Spleen (tissue), 11 donors: ENCODE measurements around the gene USP28. TPM values are rescaled to one million over a fixed set of nuclear protein-coding genes. Genes with fewer than 3 reads are reported as not detected.

Source experiments
- DNase-seq: peaks from one replicate; pipeline ENCODE4 v3.0.0-alpha.2; 2020
- H3K27ac ChIP-seq, 8 donors: fragments of 200-600 bp; sonication (generic) in 7 of 8; 1 replicate in 4 of 8; 2 replicates in 4 of 8; pipeline versions ENCODE4 v1.5.0 to v1.8.0; 2016 to 2021; ENCODE audit warnings: inconsistent platforms in 4 of 8, mild to moderate bottlenecking in 4 of 8, moderate library complexity in 1 of 8
- H3K27me3 ChIP-seq, 7 donors: fragments of 200-600 bp; sonication (generic) in 6 of 7; replicated peaks in 1 of 7; 1 replicate in 4 of 7; 2 replicates in 3 of 7; pipeline versions ENCODE4 v1.5.0 to v1.8.0; 2016 to 2021; ENCODE audit warnings: inconsistent platforms in 3 of 7, mild to moderate bottlenecking in 1 of 7
- H3K36me3 ChIP-seq, 6 donors: fragments of 200-600 bp; sonication (generic) in 5 of 6; 1 replicate in 4 of 6; 2 replicates in 2 of 6; pipeline versions ENCODE4 v1.5.0 to v1.8.0; 2016 to 2021; ENCODE audit warnings: inconsistent platforms in 2 of 6
- H3K4me1 ChIP-seq, 6 donors: fragments of 200-600 bp; sonication (generic) in 5 of 6; 1 replicate in 3 of 6; 2 replicates in 3 of 6; pipeline versions ENCODE4 v1.5.0 to v1.8.0; 2016 to 2021; ENCODE audit warnings: inconsistent platforms in 3 of 6
- H3K4me3 ChIP-seq, 8 donors: fragments of 200-600 bp; sonication (generic) in 7 of 8; 1 replicate in 4 of 8; 2 replicates in 4 of 8; pipeline versions ENCODE4 v1.5.0 to v1.8.0; 2016 to 2021; ENCODE audit warnings: inconsistent platforms in 4 of 8, mild to moderate bottlenecking in 4 of 8, moderate library complexity in 2 of 8
- H3K9me3 ChIP-seq, 8 donors: fragments of 200-600 bp; sonication (generic) in 7 of 8; 1 replicate in 4 of 8; 2 replicates in 4 of 8; pipeline versions ENCODE4 v1.5.0 to v1.8.0; 2016 to 2021; ENCODE audit warnings: inconsistent platforms in 4 of 8
- POLR2A ChIP-seq, 3 donors: fragments of 450-650 bp; IDR thresholded peaks; one replicate each; pipeline ENCODE4 v1.5.1; 2017; ENCODE audit warnings: antibody characterized with exemption in 3 of 3, mild to moderate bottlenecking in 1 of 3
- POLR2AphosphoS5 ChIP-seq, 3 donors: sonication (generic); formaldehyde crosslinking; IDR thresholded peaks; one replicate each; pipeline ENCODE4 v1.5.1; 2017; ENCODE audit warnings: antibody characterized with exemption in 3 of 3
- WGBS, 5 donors: extraction: QIAGEN DNeasy Blood & Tissue Kit in 3 of 5; methylation state at CpG; one replicate each; pipeline versions ENCODE4 v1.1.5 to v1.1.7; 2013 to 2018; 5-methylcytosine and 5-hydroxymethylcytosine counted together
- intact Hi-C: fragments of 100-400 bp; cut with DNase I; formaldehyde crosslinking; loops from one replicate; pipeline ENCODE4 v1.15.0; 2023; ENCODE audit warnings: low total_unique reads
- polyA plus RNA-seq, 3 donors: library from polyadenylated mRNA; stranded (reverse); fragments of 200-250 nt; gene quantifications; one replicate each; pipeline ENCODE4 v1.2.1, GENCODE V29; 2013
- total RNA-seq, 7 donors: library from RNA; depleted of rRNA in 3 of 7; stranded (reverse); fragments of >200 nt in 3 of 7; fragmentation: NEBNext Ultra II Directional in 4 of 7; extraction: Animal tissue kit (Norgen Biotek cat#: 25700) in 4 of 7; gene quantifications; one replicate each; pipeline versions ENCODE4 v1.1.0 to v1.2.1, GENCODE V29; 2016 to 2021
- TF ChIP-seq, protein P1 (sequence below), 11 experiments: fragments of 200-600 bp in 7 of 11; fragments of 450-650 bp in 4 of 11; sonication (generic) in 4 of 11; IDR thresholded peaks in 8 of 11; conservative IDR thresholded peaks in 3 of 11; 1 replicate in 7 of 11; 2 replicates in 4 of 11; pipeline versions ENCODE4 v1.4.0 to v1.8.0; 2016 to 2021; ENCODE audit warnings: antibody characterized with exemption in 11 of 11, inconsistent platforms in 4 of 11, mild to moderate bottlenecking in 1 of 11
- donor health status: healthy with polysubstance abuse.
- donor health status: DM: no; HTN: no; CAD: no; lungs with moderate emphysema.
- donor health status: DM: no; HTN: no; CAD: no.
- donor health status: Bipolar disorder and iron deficiency.
- donor health status: healthy.
- donor health status: DM: no; HTN: no; CAD: no.
- donor health status: DM: yes; HTN: yes; CAD: no.

Gene USP28
- total and polyA plus RNA-seq, 10 donors = 4.2 to 44.8 (median 27.6) TPM

DNA sequence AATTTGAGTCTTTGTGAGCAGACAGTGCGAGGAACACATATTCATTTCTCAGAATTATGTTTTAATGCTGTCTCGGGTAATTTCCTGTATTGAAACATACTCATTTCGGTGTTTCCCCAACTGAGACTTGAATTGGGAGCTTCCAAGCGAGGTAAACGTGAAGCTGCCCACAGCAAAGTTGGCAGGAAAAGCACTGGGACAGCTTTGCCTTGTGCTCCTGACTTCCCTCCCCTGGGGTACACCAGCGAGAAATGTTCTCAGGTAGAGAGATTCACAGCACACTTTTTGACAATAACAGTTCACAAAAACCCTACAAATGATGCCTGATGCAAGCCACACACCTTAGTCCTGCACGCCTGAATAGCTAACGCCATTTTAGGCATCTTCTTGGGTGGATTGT lies 32.3 kb upstream of the USP28 start:
- no peak overlapping the region for H3K27ac ChIP-seq
- H3K4me3 ChIP-seq = no peak overlapping the region

DNA sequence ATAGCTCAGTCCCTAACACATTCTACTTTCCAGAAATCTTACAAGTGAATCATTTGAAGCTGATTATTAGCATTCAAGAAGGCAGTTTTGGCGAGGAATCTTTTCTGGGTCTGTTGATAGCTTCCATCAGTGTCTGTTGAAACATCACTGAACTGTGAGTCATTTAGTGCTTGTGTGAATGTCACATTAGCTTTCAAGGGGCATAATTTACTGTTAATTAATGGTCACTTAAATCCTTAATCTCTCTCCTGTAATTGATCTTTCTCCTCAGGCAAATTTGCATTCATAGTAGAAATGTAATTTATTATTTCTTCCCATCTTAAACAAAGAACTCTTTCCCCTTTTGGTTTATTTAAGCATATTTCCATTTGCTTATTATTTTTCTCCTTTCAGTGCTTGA lies 31.8 kb upstream of the USP28 start:
- Histone ChIP-seq H3K4me1 (no peaks in the 10 kb centered on the region), H3K36me3 (no peaks in the 10 kb centered on the region), H3K9me3 (no peaks in the 10 kb centered on the region), H3K27me3 (no peaks in the 10 kb centered on the region), H3K4me3 (no peak overlapping the region), H3K27ac (no peak overlapping the region)
- no peak for DNase-seq
- TF ChIP-seq POLR2A (IDR thresholded peaks at IDR 0.05) = no peak
- no peak for TF ChIP-seq POLR2AphosphoS5 (IDR thresholded peaks at IDR 0.05)
- TF ChIP-seq, protein P1, sequence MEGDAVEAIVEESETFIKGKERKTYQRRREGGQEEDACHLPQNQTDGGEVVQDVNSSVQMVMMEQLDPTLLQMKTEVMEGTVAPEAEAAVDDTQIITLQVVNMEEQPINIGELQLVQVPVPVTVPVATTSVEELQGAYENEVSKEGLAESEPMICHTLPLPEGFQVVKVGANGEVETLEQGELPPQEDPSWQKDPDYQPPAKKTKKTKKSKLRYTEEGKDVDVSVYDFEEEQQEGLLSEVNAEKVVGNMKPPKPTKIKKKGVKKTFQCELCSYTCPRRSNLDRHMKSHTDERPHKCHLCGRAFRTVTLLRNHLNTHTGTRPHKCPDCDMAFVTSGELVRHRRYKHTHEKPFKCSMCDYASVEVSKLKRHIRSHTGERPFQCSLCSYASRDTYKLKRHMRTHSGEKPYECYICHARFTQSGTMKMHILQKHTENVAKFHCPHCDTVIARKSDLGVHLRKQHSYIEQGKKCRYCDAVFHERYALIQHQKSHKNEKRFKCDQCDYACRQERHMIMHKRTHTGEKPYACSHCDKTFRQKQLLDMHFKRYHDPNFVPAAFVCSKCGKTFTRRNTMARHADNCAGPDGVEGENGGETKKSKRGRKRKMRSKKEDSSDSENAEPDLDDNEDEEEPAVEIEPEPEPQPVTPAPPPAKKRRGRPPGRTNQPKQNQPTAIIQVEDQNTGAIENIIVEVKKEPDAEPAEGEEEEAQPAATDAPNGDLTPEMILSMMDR (IDR thresholded peaks at IDR 0.05 in 8 of 11, conservative IDR thresholded peaks at IDR 0.05 in 3 of 11) = no peak
- 63 to 73% (median 65%) methylated on average over 1 of the region's 1 CpG for WGBS, 5 donors
- intact Hi-C loops = no loop called here

More for the DNA sequence above, 32.3 kb upstream of the USP28 start:
- H3K36me3 ChIP-seq = no peaks in the 10 kb centered on the region
- TF ChIP-seq POLR2A (IDR thresholded peaks at IDR 0.05) (no peak), POLR2AphosphoS5 (IDR thresholded peaks at IDR 0.05) (no peak)
- TF ChIP-seq, protein P1 (IDR thresholded peaks at IDR 0.05 in 8 of 11, conservative IDR thresholded peaks at IDR 0.05 in 3 of 11) = no peak
- H3K27me3 ChIP-seq = no peaks in the 10 kb centered on the region
- 62 to 74% (median 63%) methylated on average over 8 of the region's 8 CpGs for WGBS, 5 donors
- DNase-seq = no peak
- intact Hi-C loops = no loop called here
- H3K4me1 ChIP-seq = no peaks in the 10 kb centered on the region
- H3K9me3 ChIP-seq = no peaks in the 10 kb centered on the region

DNA sequence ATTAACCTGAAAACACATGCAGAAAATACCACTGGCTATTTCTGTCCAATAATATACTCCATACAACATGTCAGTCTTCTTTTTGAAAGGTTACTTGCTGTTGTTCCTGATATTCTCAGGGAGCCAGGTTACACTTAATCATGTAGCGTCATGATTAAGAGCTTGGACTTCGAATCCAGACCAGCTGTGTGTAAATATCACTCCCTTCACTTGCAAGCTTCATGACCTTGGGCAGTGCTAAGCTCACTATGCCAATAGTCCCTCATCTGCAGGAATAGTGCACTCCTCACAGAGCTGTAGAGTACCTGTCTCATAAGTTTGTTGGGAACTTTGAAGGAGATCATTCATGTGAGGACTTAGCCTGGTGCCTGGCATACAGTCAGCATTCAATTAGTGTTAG lies 31.1 kb upstream of the USP28 start:
- Histone ChIP-seq H3K27ac (no peak overlapping the region), H3K4me1 (no peaks in the 10 kb centered on the region), H3K9me3 (no peaks in the 10 kb centered on the region), H3K36me3 (no peaks in the 10 kb centered on the region), H3K27me3 (no peaks in the 10 kb centered on the region), H3K4me3 (no peak overlapping the region)
- intact Hi-C loops = no loop called here
- no peak for DNase-seq
- TF ChIP-seq POLR2AphosphoS5 (IDR thresholded peaks at IDR 0.05) = no peak
- no peak for TF ChIP-seq POLR2A (IDR thresholded peaks at IDR 0.05)
- TF ChIP-seq, protein P1 (IDR thresholded peaks at IDR 0.05 in 8 of 11, conservative IDR thresholded peaks at IDR 0.05 in 3 of 11) = no peak
- WGBS, 5 donors = 79 to 93% (median 91%) methylated on average over 2 of the region's 2 CpGs

DNA sequence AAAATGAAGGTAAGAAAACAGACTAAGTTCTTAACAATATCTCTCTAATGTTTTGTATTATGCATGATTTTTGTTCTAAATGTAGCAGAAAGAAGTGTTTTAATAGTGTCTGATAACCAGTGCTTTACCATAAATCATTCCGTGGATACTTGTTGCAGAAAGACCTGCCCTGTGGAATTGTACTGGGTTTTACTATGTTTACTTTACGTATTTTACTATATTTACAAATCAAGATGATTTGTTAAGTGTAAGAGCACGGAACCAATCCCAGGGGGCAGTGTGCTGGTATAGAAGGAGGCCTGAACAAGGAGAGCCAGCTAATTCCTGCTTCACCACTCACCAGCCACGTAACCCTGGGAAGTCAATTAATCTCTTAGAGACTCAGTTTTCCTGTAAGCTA lies 30.7 kb upstream of the USP28 start:
- no peaks in the 10 kb centered on the region for H3K4me1 ChIP-seq
- H3K27ac ChIP-seq = no peak overlapping the region
- no peaks in the 10 kb centered on the region for H3K27me3 ChIP-seq
- no peak overlapping the region for H3K4me3 ChIP-seq
- intact Hi-C loops = no loop called here
- TF ChIP-seq, protein P1 (IDR thresholded peaks at IDR 0.05 in 8 of 11, conservative IDR thresholded peaks at IDR 0.05 in 3 of 11) = no peak
- TF ChIP-seq POLR2A (IDR thresholded peaks at IDR 0.05) = no peak
- no peak for TF ChIP-seq POLR2AphosphoS5 (IDR thresholded peaks at IDR 0.05)
- no peaks in the 10 kb centered on the region for H3K36me3 ChIP-seq
- no peak for DNase-seq
- H3K9me3 ChIP-seq = no peaks in the 10 kb centered on the region
- whole genome bisulfite sequencing, 5 donors = 67 to 83% (median 73%) methylated on average over 4 of the region's 4 CpGs
